ENCODE data around the gene PDE4B.

The PDE4B gene

GRCh38 chr1:65792669-65793358 is at the start of gene PDE4B:
PDE4B (plus strand) TSS chr1:65792895.
- peak within 1 kb of the TSS; percentile 66 for H3K4me3 ChIP-seq (ENCODE audit: control insufficient read depth, low read depth, low read length)
- no peak for DNase-seq (ENCODE audit: low read depth)

DNA sequence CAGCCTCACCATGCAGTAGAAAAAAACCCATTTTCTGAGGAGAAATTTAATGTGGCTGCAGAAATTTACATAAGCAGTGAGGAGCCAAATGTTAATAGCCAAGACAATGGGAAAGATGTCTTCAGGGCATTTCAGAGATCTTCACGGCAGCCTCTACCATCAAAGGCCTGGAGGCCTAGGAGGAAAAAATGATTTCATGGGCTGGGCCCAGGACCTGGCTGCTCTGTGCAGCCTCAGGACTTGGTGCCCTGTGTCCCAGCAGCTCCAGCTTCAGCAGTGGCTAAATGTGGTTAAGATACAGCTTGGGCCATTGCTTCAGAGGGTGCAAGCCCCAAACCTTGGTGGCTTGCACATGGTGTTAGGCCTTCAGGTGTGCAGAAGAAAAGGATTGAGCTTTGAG is 48.0 kb upstream of the PDE4B start:
- no peak for TF ChIP-seq CTCF (IDR thresholded peaks at IDR 0.05; ENCODE audit: control insufficient read depth, insufficient read depth, low read depth, low read length, missing control alignments)
- no peak overlapping the region for H3K4me3 ChIP-seq (ENCODE audit: control insufficient read depth, low read depth, low read length)
- no peak for DNase-seq (ENCODE audit: low read depth)

More at GRCh38 chr1:65792669-65793358, at the start of gene PDE4B:
- TF ChIP-seq CTCF (IDR thresholded peaks at IDR 0.05; ENCODE audit: control insufficient read depth, insufficient read depth, low read depth, low read length, missing control alignments): no peak

DNA sequence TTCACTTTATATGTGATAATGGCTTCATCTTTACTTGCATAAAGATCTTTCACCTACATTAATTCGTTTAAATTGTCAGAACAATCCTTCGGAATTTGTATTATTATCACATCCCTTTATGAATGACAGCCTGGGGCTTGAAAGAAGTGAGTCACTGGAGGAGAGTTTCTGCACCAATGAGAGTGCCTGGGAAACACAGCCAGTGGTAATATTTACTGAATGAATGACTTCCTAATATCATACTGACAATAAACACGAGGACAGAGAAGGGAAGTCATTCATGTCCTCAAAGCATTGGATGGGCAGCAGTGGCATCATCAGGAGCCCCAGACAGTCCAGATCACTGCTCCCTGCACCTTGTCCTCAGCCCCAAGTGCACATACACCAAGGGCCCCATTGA is 40.7 kb upstream of the PDE4B start:
- no peak for TF ChIP-seq CTCF (IDR thresholded peaks at IDR 0.05; ENCODE audit: control insufficient read depth, insufficient read depth, low read depth, low read length, missing control alignments)
- no peak for DNase-seq (ENCODE audit: low read depth)
- H3K4me3 ChIP-seq (ENCODE audit: control insufficient read depth, low read depth, low read length): no peak overlapping the region

DNA sequence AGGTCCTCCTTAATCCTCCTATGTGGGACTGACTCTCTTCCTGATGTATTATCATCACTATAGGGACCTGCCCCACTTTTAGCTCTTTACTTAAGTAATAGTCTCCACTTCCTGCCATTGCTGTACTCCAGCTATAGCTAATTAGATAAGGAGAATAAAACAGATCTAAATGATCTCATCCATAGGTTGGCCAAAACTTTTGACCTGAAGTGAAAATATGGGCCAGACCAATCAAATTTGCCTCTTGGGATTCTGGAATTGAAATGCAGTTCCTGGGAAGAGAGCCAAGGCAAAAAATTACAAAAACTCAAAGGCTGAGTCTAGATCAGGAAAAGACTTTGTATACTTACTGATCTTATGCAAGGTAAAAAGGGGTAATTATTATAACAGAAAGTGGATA is 36.1 kb upstream of the PDE4B start:
- no peak overlapping the region for H3K4me3 ChIP-seq (ENCODE audit: control insufficient read depth, low read depth, low read length)
- no peak for TF ChIP-seq CTCF (IDR thresholded peaks at IDR 0.05; ENCODE audit: control insufficient read depth, insufficient read depth, low read depth, low read length, missing control alignments)

GRCh38 chr1:65757531-65757930 is 35.2 kb upstream of the PDE4B start:
- no peak overlapping the region for H3K4me3 ChIP-seq (ENCODE audit: control insufficient read depth, low read depth, low read length)
- no peak for DNase-seq (ENCODE audit: low read depth)
- no peak for TF ChIP-seq CTCF (IDR thresholded peaks at IDR 0.05; ENCODE audit: control insufficient read depth, insufficient read depth, low read depth, low read length, missing control alignments)

More for the DNA sequence above, 36.1 kb upstream of the PDE4B start:
- no peak for DNase-seq (ENCODE audit: low read depth)

- H3K4me3 ChIP-seq (ENCODE audit: control insufficient read depth, low read depth, low read length): no peak overlapping the region
- TF ChIP-seq CTCF (IDR thresholded peaks at IDR 0.05; ENCODE audit: control insufficient read depth, insufficient read depth, low read depth, low read length, missing control alignments): no peak
- no peak for DNase-seq (ENCODE audit: low read depth)
Measured at GRCh38 chr1:65758128-65758527, 34.6 kb upstream of the PDE4B start.

Data from AG09309 (cell line).